Large intestine (tissue), 3 donors: ENCODE results near the gene RERE. TPM values are rescaled to one million over a fixed set of nuclear protein-coding genes. Genes with fewer than 3 reads are reported as not detected.

ENCODE experiments used
- DNase-seq, 2 donors: peaks; one replicate each; pipeline versions ENCODE4 v3.0.0 to v3.0.0-alpha.2; 2013
- H3K27ac ChIP-seq: one replicate; pipeline ENCODE4 v1.5.1; 2013; ENCODE audit warnings: low read length
- H3K27me3 ChIP-seq: 2 replicates; pipeline ENCODE4 v1.6.1; 2013; ENCODE audit warnings: low read length; ENCODE audit not compliant: control insufficient read depth, insufficient read depth
- H3K36me3 ChIP-seq: 2 replicates; pipeline ENCODE4 v1.6.1; 2013; ENCODE audit warnings: low read length; ENCODE audit not compliant: control insufficient read depth, insufficient read depth
- H3K4me1 ChIP-seq: one replicate; pipeline ENCODE4 v1.6.1; 2013; ENCODE audit warnings: low read length; ENCODE audit not compliant: control insufficient read depth, insufficient read depth
- H3K4me3 ChIP-seq: one replicate; pipeline ENCODE4 v1.5.1; 2013; ENCODE audit warnings: low read length
- H3K9me3 ChIP-seq: one replicate; pipeline ENCODE4 v1.6.1; 2013; ENCODE audit warnings: mild to moderate bottlenecking, low read depth, low read length, moderate library complexity; ENCODE audit not compliant: control insufficient read depth
- WGBS: methylation state at CpG from one replicate; pipeline ENCODE4 v1.1.5; 2013; ENCODE audit warnings: low lambda C conversion rate; ENCODE audit not compliant: insufficient coverage; 5-methylcytosine and 5-hydroxymethylcytosine counted together
- polyA plus RNA-seq: library from polyadenylated mRNA; unstranded; fragments of 120-200 nt; gene quantifications from one replicate; pipeline ENCODE4 v1.2.1, GENCODE V29; 2013

The RERE gene
- polyA plus RNA-seq, 1 donor, result 62.3 TPM

- Histone ChIP-seq H3K36me3 (peaks cover 9% of the 10 kb centered on the region), H3K27ac (no peak overlapping the region), H3K4me3 (no peak overlapping the region), H3K4me1 (peaks cover 8% of the 10 kb centered on the region), H3K27me3 (no peaks in the 10 kb centered on the region), H3K9me3 (no peaks in the 10 kb centered on the region)
- DNase-seq, result no peak
- WGBS, result no CpG with 5 or more reads among the region's 21 CpGs
These were observed 469.2 kb downstream of the RERE start for GRCh38 chr1:8348047-8348776.

GRCh38 chr1:8347635-8348034, 469.8 kb downstream of the RERE start:
- Histone ChIP-seq H3K36me3 (peaks cover 3% of the 10 kb centered on the region), H3K4me3 (no peak overlapping the region), H3K27me3 (no peaks in the 10 kb centered on the region), H3K4me1 (peaks cover 10% of the 10 kb centered on the region), H3K27ac (no peak overlapping the region), H3K9me3 (no peaks in the 10 kb centered on the region)
- whole genome bisulfite sequencing, result no CpG with 5 or more reads among the region's 15 CpGs
- DNase-seq, result no peak

DNA sequence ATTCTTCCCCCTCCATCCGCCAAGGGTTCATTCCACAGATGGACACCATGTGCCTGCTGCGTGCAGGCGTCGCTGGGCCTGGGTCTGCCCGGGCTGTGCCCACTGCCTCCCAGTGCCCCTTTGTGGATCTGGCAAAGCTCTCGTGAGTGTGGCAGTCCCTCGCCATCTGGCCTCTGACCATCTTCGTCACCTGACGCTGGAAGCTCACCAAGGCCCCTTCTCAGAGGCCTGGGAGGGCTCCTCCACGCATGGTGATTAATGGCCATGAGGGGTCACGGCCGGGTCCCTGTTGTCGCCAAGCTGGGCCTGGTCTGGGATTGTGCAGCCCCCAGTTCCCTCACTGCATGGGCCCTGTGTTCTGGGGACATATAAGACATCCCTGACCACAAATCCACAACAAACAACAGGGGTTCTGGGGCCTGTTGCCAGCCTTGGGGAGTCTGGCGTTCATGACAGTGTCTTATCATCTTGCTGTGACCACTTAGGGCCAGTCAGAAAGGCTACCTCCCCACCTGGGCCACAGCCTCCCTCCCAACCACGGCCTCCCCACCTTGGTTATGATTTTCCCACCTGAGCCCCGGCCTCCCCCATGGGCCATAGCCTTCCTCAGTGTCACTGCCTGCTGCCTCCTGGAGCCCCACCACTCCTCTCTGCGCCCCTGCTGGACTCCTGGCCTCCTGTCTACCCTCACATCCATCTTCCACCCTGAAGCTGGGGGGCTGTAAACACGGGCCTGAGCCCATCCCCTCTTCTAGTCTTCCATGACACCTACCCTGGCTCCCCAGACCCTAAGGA, 471.6 kb downstream of the RERE start:
- H3K4me1 ChIP-seq, result peaks cover 10% of the 10 kb centered on the region
- WGBS, result no CpG with 5 or more reads among the region's 18 CpGs
- no peak overlapping the region for H3K27ac ChIP-seq
- no peak for DNase-seq
- no peaks in the 10 kb centered on the region for H3K9me3 ChIP-seq
- no peaks in the 10 kb centered on the region for H3K27me3 ChIP-seq
- H3K36me3 ChIP-seq, result no peaks in the 10 kb centered on the region
- no peak overlapping the region for H3K4me3 ChIP-seq

DNA sequence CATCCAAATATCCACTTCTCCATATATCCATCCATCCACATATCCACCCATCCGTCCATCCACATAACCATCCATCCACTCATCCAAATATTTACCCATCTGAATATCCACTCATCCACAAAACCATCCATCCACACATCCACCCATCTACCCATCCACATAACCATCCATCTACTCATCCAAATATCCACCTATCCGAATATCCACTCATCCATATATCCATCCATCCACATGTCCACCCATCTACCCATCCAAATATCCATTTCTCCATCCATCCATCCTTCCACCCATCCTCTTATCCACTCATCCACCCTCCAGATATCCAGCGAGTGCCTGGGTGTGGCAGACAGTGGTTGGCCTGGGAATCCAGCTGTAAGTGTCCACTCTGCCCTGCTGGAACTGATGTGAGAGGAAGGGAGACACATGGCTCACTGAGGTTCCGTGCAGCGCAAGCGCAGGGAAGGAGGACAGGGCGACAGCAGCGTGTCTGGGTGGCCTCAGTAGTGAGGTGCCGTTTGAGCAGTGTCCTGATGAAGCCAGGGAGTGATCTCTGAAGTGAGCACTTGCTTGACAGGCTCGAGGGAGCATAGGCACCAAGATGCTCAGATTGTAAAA, 472.4 kb downstream of the RERE start:
- Histone ChIP-seq H3K27ac (no peak overlapping the region), H3K4me3 (no peak overlapping the region), H3K9me3 (no peaks in the 10 kb centered on the region), H3K27me3 (no peaks in the 10 kb centered on the region), H3K4me1 (peaks cover 10% of the 10 kb centered on the region), H3K36me3 (no peaks in the 10 kb centered on the region)
- WGBS, result 71% methylated on average over 2 of the region's 10 CpGs
- no peak for DNase-seq

DNA sequence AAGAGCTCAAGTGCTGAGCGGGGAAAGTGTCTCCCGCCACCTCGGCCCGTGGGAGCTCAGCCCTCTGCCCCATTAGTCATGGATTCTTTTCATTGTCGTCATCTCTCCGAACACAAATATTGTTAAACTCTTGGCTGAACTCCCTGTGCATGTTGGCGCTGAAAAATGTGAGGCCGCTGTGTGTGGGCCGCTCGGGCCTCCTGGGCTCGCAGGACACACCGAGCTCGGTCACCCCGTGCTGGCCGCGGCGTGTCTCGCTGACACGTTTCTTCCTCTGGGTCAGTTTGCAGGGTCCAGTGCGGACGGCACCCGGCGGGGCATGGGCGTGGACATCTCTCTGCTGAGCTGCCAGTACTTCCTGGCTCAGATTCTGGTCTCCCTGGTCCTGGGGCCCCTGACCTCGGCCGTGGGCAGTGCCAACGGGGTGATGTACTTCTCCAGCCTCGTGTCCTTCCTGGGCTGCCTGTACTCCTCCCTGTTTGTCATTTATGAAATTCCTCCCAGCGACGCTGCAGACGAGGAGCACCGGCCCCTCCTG, 473.9 kb downstream of the RERE start:
- Histone ChIP-seq H3K4me3 (no peak overlapping the region), H3K9me3 (no peaks in the 10 kb centered on the region), H3K27ac (peak overlapping the region; percentile 56), H3K4me1 (peaks cover 7% of the 10 kb centered on the region), H3K36me3 (no peaks in the 10 kb centered on the region), H3K27me3 (no peaks in the 10 kb centered on the region)
- DNase-seq, result peak; percentile 54 to 64
- WGBS, result no CpG with 5 or more reads among the region's 32 CpGs

GRCh38 chr1:8343044-8343443, 474.4 kb downstream of the RERE start:
- Histone ChIP-seq H3K4me1 (peaks cover 7% of the 10 kb centered on the region), H3K36me3 (no peaks in the 10 kb centered on the region), H3K27ac (peak overlapping the region; percentile 35), H3K9me3 (no peaks in the 10 kb centered on the region), H3K27me3 (no peaks in the 10 kb centered on the region), H3K4me3 (no peak overlapping the region)
- WGBS, result no CpG with 5 or more reads among the region's 11 CpGs
- no peak for DNase-seq

DNA sequence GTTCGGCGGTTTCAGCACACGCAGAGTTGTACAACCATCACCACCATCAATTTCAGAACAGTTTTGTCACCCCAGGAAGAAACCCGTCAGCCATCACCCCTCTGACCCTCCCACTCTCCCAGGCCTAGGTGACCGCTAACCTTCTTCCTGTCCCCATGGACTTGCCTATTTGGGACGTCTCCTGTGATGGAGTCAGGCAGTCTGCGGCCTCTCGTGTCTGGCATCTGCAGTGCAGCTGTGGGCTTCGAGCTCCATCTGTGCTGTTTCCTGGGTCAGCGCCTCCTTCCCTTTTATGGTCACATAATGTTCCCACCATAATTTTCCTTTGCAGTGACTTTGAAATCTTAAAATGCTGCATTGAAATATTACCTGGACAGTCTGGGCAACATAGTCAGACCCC, 475.1 kb downstream of the RERE start:
- H3K4me1 ChIP-seq, result peaks cover 7% of the 10 kb centered on the region
- DNase-seq, result no peak
- no peaks in the 10 kb centered on the region for H3K9me3 ChIP-seq
- no peak overlapping the region for H3K27ac ChIP-seq
- no CpG with 5 or more reads among the region's 10 CpGs for WGBS
- H3K36me3 ChIP-seq, result no peaks in the 10 kb centered on the region
- H3K4me3 ChIP-seq, result no peak overlapping the region
- H3K27me3 ChIP-seq, result no peaks in the 10 kb centered on the region

DNA sequence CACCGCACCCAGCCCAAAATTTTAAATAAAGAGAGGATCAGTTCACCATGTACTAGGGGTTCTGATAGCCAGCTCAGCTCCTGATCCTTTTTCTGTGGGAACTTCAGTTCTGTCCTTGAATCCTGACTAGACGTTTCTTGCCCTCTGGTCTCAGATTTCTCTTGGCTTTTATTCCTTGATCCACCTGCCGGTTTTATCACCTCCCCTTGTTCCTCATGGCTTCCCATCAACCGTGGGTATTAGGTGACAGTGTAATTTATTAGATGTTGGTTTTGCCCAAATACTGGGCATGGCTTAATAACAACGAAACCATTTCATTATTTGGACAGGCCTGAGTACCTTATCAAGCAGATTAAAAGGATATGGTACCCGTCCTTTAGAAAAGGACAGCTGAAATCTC, 477.0 kb downstream of the RERE start:
- 68% methylated on average over 3 of the region's 6 CpGs for WGBS
- Histone ChIP-seq H3K36me3 (no peaks in the 10 kb centered on the region), H3K27ac (no peak overlapping the region), H3K27me3 (no peaks in the 10 kb centered on the region), H3K4me1 (peaks cover 7% of the 10 kb centered on the region), H3K9me3 (no peaks in the 10 kb centered on the region), H3K4me3 (no peak overlapping the region)
- no peak for DNase-seq

GRCh38 chr1:8339203-8339600, 478.2 kb downstream of the RERE start:
- no peak overlapping the region for H3K4me3 ChIP-seq
- H3K27ac ChIP-seq, result no peak overlapping the region
- no peak for DNase-seq
- no peaks in the 10 kb centered on the region for H3K36me3 ChIP-seq
- H3K4me1 ChIP-seq, result peaks cover 7% of the 10 kb centered on the region
- H3K27me3 ChIP-seq, result no peaks in the 10 kb centered on the region
- WGBS, result no CpG with 5 or more reads among the region's 13 CpGs
- H3K9me3 ChIP-seq, result no peaks in the 10 kb centered on the region

DNA sequence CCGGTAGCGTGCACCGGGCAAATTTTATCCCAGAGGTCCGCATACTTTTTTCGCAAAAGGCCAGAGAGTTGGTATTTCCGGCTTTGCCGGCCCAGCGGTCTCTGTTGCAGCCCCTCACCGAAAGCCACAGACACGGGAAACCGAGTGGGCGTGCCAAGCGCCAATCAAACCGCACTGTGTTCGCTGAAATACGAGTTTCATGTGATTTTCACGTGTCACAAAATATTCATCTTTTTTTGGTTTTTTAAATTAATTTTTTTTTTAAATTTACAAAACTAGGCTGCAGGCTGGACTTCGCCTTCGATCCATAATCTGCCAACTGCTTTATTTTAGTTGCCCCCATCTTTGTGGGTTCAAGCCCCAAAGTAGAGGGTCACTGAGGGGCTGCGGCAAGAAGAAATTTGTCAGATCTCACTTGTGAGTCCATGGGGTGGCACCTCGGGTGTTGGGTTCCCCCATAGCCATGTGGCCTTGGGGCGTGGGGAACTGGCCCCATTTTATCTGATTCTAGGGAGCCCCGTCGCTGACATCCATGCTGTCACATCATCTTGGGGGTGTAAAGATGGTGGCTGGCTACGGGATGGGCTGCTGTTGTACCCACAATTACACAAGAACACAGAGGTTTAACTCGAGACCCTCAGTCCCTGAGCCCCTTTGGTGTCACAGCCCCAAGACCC, 478.8 kb downstream of the RERE start:
- WGBS, result 92% methylated on average over 11 of the region's 26 CpGs
- H3K4me1 ChIP-seq, result peaks cover 4% of the 10 kb centered on the region
- no peak for DNase-seq
- no peaks in the 10 kb centered on the region for H3K9me3 ChIP-seq
- H3K36me3 ChIP-seq, result no peaks in the 10 kb centered on the region
- no peak overlapping the region for H3K4me3 ChIP-seq
- no peaks in the 10 kb centered on the region for H3K27me3 ChIP-seq
- no peak overlapping the region for H3K27ac ChIP-seq
